NCI-H2196 (cell line): ENCODE data around the gene ASB5.
"Not testable (repeated sequence)": the region's sequence is repeated elsewhere in the genome, so short reads cannot be mapped to it uniquely, and the experiment has no call there.

Source experiments
- DNase-seq: peaks from one replicate; lab custom pipeline; 2025; ENCODE audit not compliant: unreplicated experiment; lab: John Stamatoyannopoulos, UW

The ASB5 gene

DNA sequence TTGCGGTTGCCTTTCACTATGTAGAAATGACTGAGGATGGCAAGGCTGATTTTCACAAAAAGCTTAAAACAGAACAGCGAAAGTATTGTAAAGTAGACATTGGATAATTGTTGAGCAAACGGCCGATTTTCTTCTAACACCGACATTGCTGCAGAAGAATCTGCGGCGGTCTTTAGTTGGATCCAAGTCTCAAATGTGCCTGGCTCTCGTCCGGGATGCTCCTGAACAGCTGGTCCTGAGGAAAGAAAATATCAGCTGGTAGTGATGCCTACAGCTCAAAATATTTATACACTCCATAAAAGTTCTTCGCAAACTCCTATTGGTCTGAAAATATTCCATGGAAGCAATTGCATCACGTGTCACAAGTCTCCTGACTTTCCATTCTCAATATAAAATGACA lies at the start of gene ASB5:
Gene ASB5 (minus strand): TSS at position 260 of the 400 bp plus-strand sequence. CDS start 114 bp downstream, at position 146.
- DNase-seq = no peak

- DNase-seq = no peak
Measured at GRCh38 chr4:176313596-176314336, 44.7 kb upstream of the ASB5 start.

GRCh38 chr4:176309772-176310171 lies 40.8 kb upstream of the ASB5 start:
- no peak for DNase-seq

- DNase-seq = no peak
Measured at GRCh38 chr4:176309046-176309445, 40.0 kb upstream of the ASB5 start.

DNA sequence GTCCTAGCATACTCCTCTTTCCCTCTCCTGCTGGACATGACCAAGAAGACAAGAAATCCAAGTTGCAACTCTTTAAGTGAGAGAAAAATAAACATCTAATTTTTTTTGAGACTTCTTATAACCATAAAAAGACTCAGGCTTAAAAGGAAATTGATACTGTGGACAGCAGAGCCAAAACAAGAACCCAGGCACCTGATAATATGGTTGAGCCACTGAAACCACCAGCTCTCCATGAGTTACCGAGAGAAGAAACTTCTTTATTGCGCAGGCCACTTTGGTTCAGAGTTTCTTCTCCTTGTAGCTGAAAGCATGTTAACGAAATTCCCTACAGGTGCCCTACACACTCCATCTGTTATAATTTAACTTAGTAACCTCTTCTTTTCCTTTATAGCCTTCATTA lies 39.4 kb upstream of the ASB5 start:
- no peak for DNase-seq

- no peak for DNase-seq
Measured at GRCh38 chr4:176307666-176307930, 38.6 kb upstream of the ASB5 start.

GRCh38 chr4:176306837-176307665 lies 38.0 kb upstream of the ASB5 start:
- no peak for DNase-seq

- DNase-seq = no peak
Measured at GRCh38 chr4:176303938-176304337, 34.9 kb upstream of the ASB5 start.

- no peak for DNase-seq
Measured at GRCh38 chr4:176302283-176303275, 33.6 kb upstream of the ASB5 start.

- DNase-seq = no peak
Measured at GRCh38 chr4:176300565-176300964, 31.5 kb upstream of the ASB5 start.

GRCh38 chr4:176300036-176300435 lies 31.0 kb upstream of the ASB5 start:
- DNase-seq = no peak

DNA sequence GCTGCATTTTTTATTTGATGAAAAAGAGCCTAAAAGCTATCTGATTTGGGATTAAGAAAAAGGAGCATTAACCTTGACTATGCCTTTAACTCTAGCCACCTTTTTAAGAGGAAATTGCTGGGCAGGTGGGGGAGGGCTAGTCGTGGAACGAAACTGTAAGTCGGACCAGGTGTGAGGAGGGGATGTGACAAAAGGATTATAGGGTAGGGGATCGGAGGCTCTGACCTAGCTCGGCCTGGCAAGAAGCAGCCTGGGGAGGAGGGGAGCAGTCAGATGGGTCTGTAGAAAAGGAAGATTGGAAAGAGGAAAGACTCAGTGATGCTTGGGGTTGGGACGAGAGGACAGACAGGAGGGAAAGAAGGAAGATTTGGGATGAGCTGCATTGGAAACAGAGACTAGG lies 29.6 kb upstream of the ASB5 start:
- no peak for DNase-seq

DNA sequence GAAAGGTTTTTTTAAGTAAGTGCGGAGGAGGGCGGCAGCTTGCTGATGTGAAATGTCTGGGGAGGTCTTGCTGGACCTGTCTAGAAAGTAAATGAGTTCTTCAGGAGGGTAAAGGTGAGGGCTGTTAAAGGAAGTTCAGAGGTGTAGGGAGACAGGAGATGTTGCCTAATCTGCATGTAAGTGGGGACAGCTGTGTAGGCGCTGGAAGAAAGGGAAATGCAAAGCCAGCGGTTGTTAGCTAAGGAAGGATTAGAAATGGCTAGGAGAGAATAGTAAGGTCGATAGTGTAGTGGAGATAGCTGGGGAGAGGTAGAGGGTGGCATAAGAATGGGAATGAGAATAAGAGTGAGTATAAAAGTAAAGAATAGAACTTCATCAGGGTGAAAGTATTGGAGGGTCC lies 26.9 kb upstream of the ASB5 start:
- DNase-seq = not testable (repeated sequence)

DNA sequence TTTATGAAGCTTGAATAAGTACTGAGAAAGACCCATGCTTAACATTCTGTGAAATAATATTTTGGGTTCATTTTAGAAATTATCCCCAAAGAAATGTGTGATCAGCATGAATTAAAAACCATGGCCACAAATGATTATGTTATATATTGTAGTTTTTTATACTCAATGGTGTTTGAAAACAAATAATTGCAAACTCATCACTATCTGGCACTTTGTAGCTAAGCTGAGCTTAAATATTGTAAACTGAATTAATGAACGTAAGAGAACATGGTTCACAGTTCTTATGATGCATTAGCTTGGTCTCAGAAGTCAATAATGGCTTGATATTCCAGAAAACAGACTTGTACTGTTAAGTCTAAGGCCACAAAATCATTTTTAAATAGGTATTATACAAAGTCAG lies 24.6 kb upstream of the ASB5 start:
- no peak for DNase-seq

GRCh38 chr4:176292920-176293319 lies 23.9 kb upstream of the ASB5 start:
- DNase-seq = no peak

GRCh38 chr4:176291748-176292147 lies 22.7 kb upstream of the ASB5 start:
- DNase-seq = no peak

DNA sequence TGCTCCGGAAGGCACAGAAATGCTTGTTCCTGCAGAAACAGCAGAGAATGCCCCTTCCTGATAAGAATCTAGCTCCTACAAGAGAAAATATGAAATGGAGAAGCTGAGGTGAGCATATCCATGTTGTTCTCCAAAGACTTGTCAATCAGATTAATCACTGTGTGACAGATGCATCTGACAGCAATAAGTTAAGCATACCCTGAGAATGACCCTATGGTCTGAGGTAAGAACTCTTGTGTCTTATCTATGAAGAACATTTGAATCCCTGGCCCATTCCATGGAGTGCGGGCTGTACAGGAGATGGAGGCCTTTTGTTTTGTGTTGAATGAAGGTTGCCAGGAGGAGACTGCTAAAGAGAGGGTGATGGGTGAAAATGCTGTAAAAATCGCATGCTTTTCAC lies 21.5 kb upstream of the ASB5 start:
- DNase-seq = no peak

- no peak for DNase-seq
Measured at GRCh38 chr4:176289561-176289960, 20.5 kb upstream of the ASB5 start.

- DNase-seq = no peak
Measured at GRCh38 chr4:176288020-176288419, 19.0 kb upstream of the ASB5 start.

DNA sequence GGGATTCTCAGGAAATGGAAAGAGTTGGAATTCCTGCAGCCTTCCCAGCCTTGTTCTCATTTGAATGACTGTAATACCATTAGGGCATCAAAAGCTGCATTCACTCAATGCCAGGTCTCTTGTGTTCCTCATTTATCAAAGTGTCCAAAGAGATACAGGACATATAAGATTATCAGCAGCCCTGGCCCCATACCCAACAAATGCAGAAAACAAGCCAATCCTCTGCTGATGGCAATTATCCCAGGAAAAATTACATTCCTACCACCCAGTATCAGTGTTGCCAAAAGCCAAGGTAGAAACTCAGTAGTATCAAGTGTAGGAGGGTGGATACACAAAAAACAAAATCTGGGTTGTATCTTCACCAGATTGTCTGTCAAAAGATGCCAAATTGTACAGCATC lies 18.5 kb upstream of the ASB5 start:
- no peak for DNase-seq

- no peak for DNase-seq
Measured at GRCh38 chr4:176286728-176287127, 17.7 kb upstream of the ASB5 start.
